ENCODE results near the gene HRK. TPM values are rescaled to one million over a fixed set of nuclear protein-coding genes. Genes with fewer than 3 reads are reported as not detected.
A peak's percentile ranks its signal among the peaks of the same experiment; 100 is the strongest.

Gene HRK
- total and polyA plus RNA-seq, 9 of the 15 experiments (the other 6 are each of a cell fraction or from before 2014, with no cell fraction given), result 0.01 to 0.05 (median 0.04) TPM; not detected in 6

DNA sequence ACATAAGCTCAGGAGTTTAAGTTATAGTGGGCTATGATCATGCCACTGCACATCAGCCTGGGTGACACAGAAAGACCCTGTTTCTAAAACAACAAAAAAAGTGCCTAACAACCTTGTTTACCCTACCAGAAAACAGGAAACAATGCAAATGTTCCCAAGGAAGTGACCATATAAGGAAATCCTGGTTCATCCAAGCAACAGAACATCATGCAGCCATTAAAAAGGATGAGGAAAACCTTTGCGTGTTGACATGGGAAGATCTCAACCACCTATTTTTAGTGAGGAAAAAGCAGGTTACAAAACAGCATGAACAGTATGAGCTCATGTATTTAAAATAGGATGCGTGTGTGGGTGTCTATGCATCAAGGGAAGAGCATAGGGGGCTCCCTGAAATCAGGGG, 13.7 kb downstream of the HRK start:
- no peaks in the 10 kb centered on the region for H3K79me2 ChIP-seq (ENCODE audit: control insufficient read depth, insufficient read depth, low read length)
- no peak overlapping the region for H3K4me2 ChIP-seq (ENCODE audit: insufficient read depth, low read length)
- no peak for DNase-seq (ENCODE audit: extremely low read depth in 1 of 4, low spot score in 3 of 4)
- H3K4me1 ChIP-seq (replicated peaks in 1 of 2; ENCODE audit: control insufficient read depth in 2 of 2, insufficient read depth in 2 of 2, low read length in 2 of 2), result no peaks in the 10 kb centered on the region; a peak in 2 of 5 replicates
- intact Hi-C loops (cut with micrococcal nuclease), result no loop called here
- FAIRE-seq, result no peak
- BruUV-seq (replicated peaks), result no TSS peak
- no peak overlapping the region for H3K9ac ChIP-seq (ENCODE audit: insufficient read depth in 1 of 2, low read depth in 2 of 2, low read length in 2 of 2)
- peaks cover 6% of the 10 kb centered on the region; the same call in 1 of the 2 replicates for H4K20me1 ChIP-seq (replicated peaks; ENCODE audit: control insufficient read depth, insufficient read depth, low read length)
- WGBS (ENCODE audit: insufficient coverage, low coverage, missing lambda C conversion rate), result 0% methylated on average over 2 of the region's 2 CpGs
- H3K9me3 ChIP-seq (replicated peaks; ENCODE audit: control insufficient read depth, insufficient read depth, low read depth, low read length), result no peaks in the 10 kb centered on the region
- no peak overlapping the region for H2AFZ ChIP-seq (ENCODE audit: low read depth, low read length)
- ChIA-PET CTCF (ENCODE audit: low intra/inter-chr PET ratio) (no interaction called here), POLR2A (no interaction called here)
- in situ Hi-C loops (cut with MboI), result no loop called here
- no peaks in the 10 kb centered on the region for H3K36me3 ChIP-seq (ENCODE audit: control insufficient read depth, insufficient read depth, low read length)
- H3K9me1 ChIP-seq (ENCODE audit: control insufficient read depth, insufficient read depth, low read length), result no peaks in the 10 kb centered on the region
- H3K27ac ChIP-seq (ENCODE audit: extremely low read depth, low read depth, low read length), result no peak overlapping the region
- no peak overlapping the region for H3K4me3 ChIP-seq
- ATAC-seq, result no peak
- peaks cover 18 to 27% of the 10 kb centered on the region in 2 experiments; a peak in 4 of 5 replicates for H3K27me3 ChIP-seq (ENCODE audit: control insufficient read depth in 2 of 2, insufficient read depth in 2 of 2, low read length in 2 of 2)
- TF ChIP-seq SRF (CRISPR knock-in tag; IDR thresholded peaks at IDR 0.05) (peak in 1 of 2 experiments; percentile 84; a peak in 2 of 4 replicates), SMARCA5 (IDR thresholded peaks at IDR 0.05) (no peak)

- WGBS (ENCODE audit: insufficient coverage, low coverage, missing lambda C conversion rate), result 5% methylated on average over 13 of the region's 13 CpGs
- H2AFZ ChIP-seq (ENCODE audit: low read depth, low read length), result no peak overlapping the region
- intact Hi-C loops (cut with micrococcal nuclease), result no loop called here
- no peak for ATAC-seq
- FAIRE-seq, result no peak
- no peak overlapping the region for H3K4me2 ChIP-seq (ENCODE audit: insufficient read depth, low read length)
- no peaks in the 10 kb centered on the region for H3K36me3 ChIP-seq (ENCODE audit: control insufficient read depth, insufficient read depth, low read length)
- ChIA-PET POLR2A (no interaction called here), CTCF (ENCODE audit: low intra/inter-chr PET ratio) (no interaction called here)
- TF ChIP-seq ZNF408 (CRISPR knock-in tag; IDR thresholded peaks at IDR 0.05; ENCODE audit: low read depth) (no peak), SRF (CRISPR knock-in tag; IDR thresholded peaks at IDR 0.05) (peak in 1 of 2 experiments; percentile 79; a peak in 2 of 4 replicates), SRSF3 (IDR thresholded peaks at IDR 0.05; ENCODE audit: insufficient read depth, low read length) (no peak)
- BruUV-seq (replicated peaks), result no TSS peak
- in situ Hi-C loops (cut with MboI), result no loop called here
- no peak overlapping the region for H3K27ac ChIP-seq (ENCODE audit: extremely low read depth, low read depth, low read length)
- H3K9me1 ChIP-seq (ENCODE audit: control insufficient read depth, insufficient read depth, low read length), result no peaks in the 10 kb centered on the region
- no peak for DNase-seq (ENCODE audit: extremely low read depth in 1 of 4, low spot score in 3 of 4)
- no peak overlapping the region for H3K4me3 ChIP-seq
- H3K27me3 ChIP-seq (ENCODE audit: control insufficient read depth in 2 of 2, insufficient read depth in 2 of 2, low read length in 2 of 2), result peaks cover 19 to 27% of the 10 kb centered on the region in 2 experiments; a peak in 4 of 5 replicates
- H3K79me2 ChIP-seq (ENCODE audit: control insufficient read depth, insufficient read depth, low read length), result no peaks in the 10 kb centered on the region
- H3K9me3 ChIP-seq (replicated peaks; ENCODE audit: control insufficient read depth, insufficient read depth, low read depth, low read length), result no peaks in the 10 kb centered on the region
- no peak overlapping the region for H3K9ac ChIP-seq (ENCODE audit: insufficient read depth in 1 of 2, low read depth in 2 of 2, low read length in 2 of 2)
- H3K4me1 ChIP-seq (replicated peaks in 1 of 2; ENCODE audit: control insufficient read depth in 2 of 2, insufficient read depth in 2 of 2, low read length in 2 of 2), result no peaks in the 10 kb centered on the region; a peak in 2 of 5 replicates
- H4K20me1 ChIP-seq (replicated peaks; ENCODE audit: control insufficient read depth, insufficient read depth, low read length), result peaks cover 6% of the 10 kb centered on the region; the same call in 1 of the 2 replicates
Measured at GRCh38 chr12:116864371-116865160, 16.7 kb downstream of the HRK start.
